HEK293T (cell line): ENCODE data around the gene AP5Z1.

ENCODE experiments used
- CTCF ChIA-PET: fragments of 350-600 bp; formaldehyde crosslinking; extraction: SDS; loops from one replicate; lab custom pipeline; 2021; ENCODE audit warnings: antibody characterized with exemption, inconsistent platforms; lab: Yijun Ruan, JAX
- POLR2A ChIA-PET: fragments of 350-600 bp; formaldehyde crosslinking; extraction: SDS; loops from one replicate; lab custom pipeline; 2020; ENCODE audit warnings: antibody characterized with exemption, inconsistent platforms; lab: Yijun Ruan, JAX
- DNase-seq: peaks from one replicate; pipeline ENCODE4 v3.0.0; 2012; ENCODE audit warnings: mixed read lengths; ENCODE audit errors: extremely low spot score
- ARNT ChIP-seq: fragments of 450-650 bp; IDR thresholded peaks from 2 replicates; pipeline ENCODE4 v1.6.1; 2017; ENCODE audit warnings: mild to moderate bottlenecking
- BHLHE40 ChIP-seq: fragments of 450-650 bp; IDR thresholded peaks from 2 replicates; pipeline ENCODE4 v1.6.1; 2016; ENCODE audit warnings: mild to moderate bottlenecking, moderate library complexity, borderline replicate concordance
- CTBP1 ChIP-seq: fragments of 450-650 bp; IDR thresholded peaks from 2 replicates; pipeline ENCODE4 v1.6.1; 2016; ENCODE audit warnings: borderline replicate concordance
- ELF4 ChIP-seq: fragments of 450-650 bp; IDR thresholded peaks from 2 replicates; pipeline ENCODE4 v1.6.1; 2017; ENCODE audit warnings: antibody characterized with exemption
- FOXA1 ChIP-seq: fragments of 450-650 bp; IDR thresholded peaks from 2 replicates; pipeline ENCODE4 v1.6.1; 2016; ENCODE audit warnings: mild to moderate bottlenecking
- FOXK2 ChIP-seq: fragments of 450-650 bp; IDR thresholded peaks from 2 replicates; pipeline ENCODE4 v1.6.1; 2016; ENCODE audit warnings: mild to moderate bottlenecking
- FOXM1 ChIP-seq: fragments of 450-650 bp; IDR thresholded peaks from 2 replicates; pipeline ENCODE4 v1.6.1; 2017; ENCODE audit warnings: mild to moderate bottlenecking, borderline replicate concordance
- HDGF ChIP-seq: fragments of 450-650 bp; IDR thresholded peaks from 2 replicates; pipeline ENCODE4 v1.6.1; 2017; ENCODE audit warnings: antibody characterized with exemption, borderline replicate concordance
- L3MBTL2 ChIP-seq: fragments of 450-650 bp; conservative IDR thresholded peaks from 2 replicates; pipeline ENCODE4 v1.6.1; 2016; ENCODE audit warnings: mild to moderate bottlenecking
- LEF1 ChIP-seq: fragments of 450-650 bp; IDR thresholded peaks from 2 replicates; pipeline ENCODE4 v1.6.1; 2017; ENCODE audit warnings: mild to moderate bottlenecking, borderline replicate concordance
- NFRKB ChIP-seq: fragments of 450-650 bp; IDR thresholded peaks from 2 replicates; pipeline ENCODE4 v1.6.1; 2016; ENCODE audit warnings: mild to moderate bottlenecking, moderate library complexity
- SP1 ChIP-seq: fragments of 450-650 bp; IDR thresholded peaks from 2 replicates; pipeline ENCODE4 v1.6.1; 2017
- SUZ12 ChIP-seq: fragments of 450-650 bp; IDR thresholded peaks from 2 replicates; pipeline ENCODE4 v1.6.1; 2016; ENCODE audit warnings: mild to moderate bottlenecking
- TARDBP ChIP-seq: fragments of 450-650 bp; IDR thresholded peaks from 2 replicates; pipeline ENCODE4 v1.6.1; 2016
- ZNF384 ChIP-seq: fragments of 450-650 bp; IDR thresholded peaks from 2 replicates; pipeline ENCODE4 v1.6.1; 2016
- TF ChIP-seq, protein P1 (sequence below): fragments of 450-650 bp; IDR thresholded peaks from 2 replicates; pipeline ENCODE4 v1.6.1; 2016

AP5Z1 gene

GRCh38 chr7:4742852-4743251, 32.6 kb upstream of the AP5Z1 start:
- TF ChIP-seq SP1 (no peak), TARDBP (no peak), HDGF (no peak), BHLHE40 (no peak), ARNT (no peak), NFRKB (no peak), FOXA1 (no peak), FOXM1 (no peak), FOXK2 (no peak), ELF4 (no peak), SUZ12 (no peak), LEF1 (no peak), ZNF384 (no peak), CTBP1 (no peak), L3MBTL2 (no peak)
- TF ChIP-seq, protein P1, sequence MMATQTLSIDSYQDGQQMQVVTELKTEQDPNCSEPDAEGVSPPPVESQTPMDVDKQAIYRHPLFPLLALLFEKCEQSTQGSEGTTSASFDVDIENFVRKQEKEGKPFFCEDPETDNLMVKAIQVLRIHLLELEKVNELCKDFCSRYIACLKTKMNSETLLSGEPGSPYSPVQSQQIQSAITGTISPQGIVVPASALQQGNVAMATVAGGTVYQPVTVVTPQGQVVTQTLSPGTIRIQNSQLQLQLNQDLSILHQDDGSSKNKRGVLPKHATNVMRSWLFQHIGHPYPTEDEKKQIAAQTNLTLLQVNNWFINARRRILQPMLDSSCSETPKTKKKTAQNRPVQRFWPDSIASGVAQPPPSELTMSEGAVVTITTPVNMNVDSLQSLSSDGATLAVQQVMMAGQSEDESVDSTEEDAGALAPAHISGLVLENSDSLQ, result no peak
- POLR2A ChIA-PET, result no interaction called here
- CTCF ChIA-PET, result no interaction called here
- DNase-seq, result no peak

GRCh38 chr7:4744391-4745264, 30.8 kb upstream of the AP5Z1 start:
- CTCF ChIA-PET, result interaction anchor here (1.0 kb wide), 1 partner anchor 111 kb away, joined by 3 read pairs; no protein-coding TSS in a partner anchor
- POLR2A ChIA-PET, result interaction anchor here (1.7 kb wide), 1 partner anchor 103 kb away, joined by 5 read pairs; no protein-coding TSS in a partner anchor
- peak; percentile 85 for DNase-seq
- TF ChIP-seq NFRKB (no peak), ELF4 (no peak), FOXA1 (no peak), L3MBTL2 (no peak), TARDBP (no peak), CTBP1 (no peak), FOXK2 (no peak), BHLHE40 (no peak), ARNT (no peak), HDGF (no peak), SP1 (no peak), FOXM1 (no peak), SUZ12 (no peak), LEF1 (no peak)

DNA sequence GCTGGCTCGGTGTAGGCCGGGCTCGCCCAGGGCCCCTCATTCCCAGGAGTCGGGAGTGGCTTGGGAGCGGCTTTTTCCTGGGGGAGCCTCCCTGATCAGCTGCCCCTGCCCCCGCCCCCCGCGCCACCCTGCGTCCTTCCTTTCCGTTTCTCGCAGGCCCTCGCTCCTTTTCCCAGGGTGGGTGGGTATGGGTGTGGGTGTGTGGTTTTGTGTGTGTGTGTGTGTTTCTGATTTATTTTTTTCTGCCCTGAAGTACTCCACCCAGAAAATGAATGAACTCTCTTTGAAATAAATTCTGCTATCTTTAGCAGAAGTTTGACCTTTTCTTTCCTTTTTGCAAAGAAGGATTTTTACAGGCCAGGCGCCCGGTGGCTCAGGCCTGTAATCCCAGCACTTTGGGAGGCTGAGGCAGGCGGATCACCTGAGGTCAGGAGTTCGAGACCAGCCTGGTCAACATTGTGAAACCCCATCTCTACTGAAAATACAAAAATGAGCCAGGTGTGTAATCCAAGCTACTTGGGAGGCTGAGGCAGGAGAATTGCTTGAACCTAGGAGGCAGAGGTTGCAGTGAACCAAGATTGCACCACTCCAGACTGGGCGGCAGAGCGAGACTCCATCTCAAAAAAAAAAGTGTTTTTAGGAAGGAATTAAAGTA, 30.0 kb upstream of the AP5Z1 start:
- no peak for DNase-seq
- CTCF ChIA-PET, result interaction anchor here (1.0 kb wide), 1 partner anchor 112 kb away, joined by 3 read pairs; no protein-coding TSS in a partner anchor
- TF ChIP-seq ELF4, result no peak
- no peak for TF ChIP-seq NFRKB
- TF ChIP-seq TARDBP, result no peak
- no peak for TF ChIP-seq FOXK2
- POLR2A ChIA-PET, result interaction anchor here (1.7 kb wide), 1 partner anchor 104 kb away, joined by 5 read pairs; no protein-coding TSS in a partner anchor

GRCh38 chr7:4745971-4746919, 29.2 kb upstream of the AP5Z1 start:
- ChIA-PET CTCF (interaction anchor here (1.0 to 1.1 kb wide), 2 partner anchors 106 to 113 kb away, joined by 3 read pairs; no protein-coding TSS in a partner anchor), POLR2A (no interaction called here)
- TF ChIP-seq HDGF (no peak), ARNT (no peak), CTBP1 (no peak), L3MBTL2 (no peak), ZNF384 (no peak), FOXM1 (no peak), SUZ12 (no peak), LEF1 (no peak), NFRKB (no peak), TARDBP (no peak), BHLHE40 (no peak), ELF4 (no peak), SP1 (no peak), FOXK2 (no peak), FOXA1 (no peak)
- TF ChIP-seq, protein P1, result no peak
- no peak for DNase-seq

GRCh38 chr7:4747013-4747412, 28.4 kb upstream of the AP5Z1 start:
- ChIA-PET CTCF (interaction anchor here (1.1 kb wide), 1 partner anchor 106 kb away, joined by 3 read pairs; no protein-coding TSS in a partner anchor), POLR2A (no interaction called here)
- no peak for DNase-seq
- no peak for TF ChIP-seq SP1
- no peak for TF ChIP-seq FOXA1
- no peak for TF ChIP-seq HDGF
- TF ChIP-seq SUZ12, result no peak
- TF ChIP-seq LEF1, result no peak
- TF ChIP-seq TARDBP, result no peak
- no peak for TF ChIP-seq BHLHE40
